Skin of body (tissue), 2 donors: ENCODE measurements around the gene ESYT1. TPM values are rescaled to one million over a fixed set of nuclear protein-coding genes. Genes with fewer than 3 reads are reported as not detected.
"Not testable (repeated sequence)": the region's sequence is repeated elsewhere in the genome, so short reads cannot be mapped to it uniquely, and the experiment has no call there.

Source experiments
- DNase-seq: peaks from one replicate; lab custom pipeline; 2025; lab: John Stamatoyannopoulos, UW
- total RNA-seq: library from RNA; depleted of rRNA; stranded (reverse); fragments of >200 nt; gene quantifications from one replicate; pipeline ENCODE4 v1.2.3, GENCODE V29; 2014

Gene ESYT1
- total RNA-seq, 1 donor from 2014 or later: 71.6 TPM

GRCh38 chr12:56104109-56104814, 23.8 kb upstream of the ESYT1 start, which contains the start of gene PA2G4:
TSS of gene PA2G4 (plus strand) at chr12:56104559. CDS start at chr12:56104738, 179 bp downstream.
- DNase-seq: peak; percentile 97

GRCh38 chr12:56104815-56105608, 23.1 kb upstream of the ESYT1 start:
- no peak for DNase-seq

- no peak for DNase-seq
These were observed 22.5 kb upstream of the ESYT1 start for GRCh38 chr12:56105609-56105902.

- no peak for DNase-seq
These were observed 20.8 kb upstream of the ESYT1 start for GRCh38 chr12:56107242-56107641.

GRCh38 chr12:56110571-56110970, 17.5 kb upstream of the ESYT1 start:
- peak; percentile 12 for DNase-seq

GRCh38 chr12:56114084-56114483, 14.0 kb upstream of the ESYT1 start:
- no peak for DNase-seq

GRCh38 chr12:56115329-56115728, 12.7 kb upstream of the ESYT1 start:
- DNase-seq: peak; percentile 22

GRCh38 chr12:56116267-56117081, 11.6 kb upstream of the ESYT1 start, which contains the start of gene RPL41:
TSS of gene RPL41 (plus strand) at chr12:56116633.
- peak; percentile 96 for DNase-seq

- DNase-seq: not testable (repeated sequence)
These were observed 10.9 kb upstream of the ESYT1 start for GRCh38 chr12:56117082-56117706.

- DNase-seq: peak; percentile 99
These were observed 10.0 kb upstream of the ESYT1 start, which contains the start of gene ZC3H10 for GRCh38 chr12:56117778-56118687. TSS of gene ZC3H10 (plus strand) at chr12:56118266. CDS start at chr12:56120563, 2,297 bp downstream.

- DNase-seq: no peak
These were observed 9.2 kb upstream of the ESYT1 start for GRCh38 chr12:56118688-56119357.

- DNase-seq: peak; percentile 91
These were observed 8.7 kb upstream of the ESYT1 start for GRCh38 chr12:56119361-56119796.

GRCh38 chr12:56120158-56120846, 7.8 kb upstream of the ESYT1 start:
- no peak for DNase-seq

- DNase-seq: no peak
These were observed 6.7 kb upstream of the ESYT1 start for GRCh38 chr12:56121204-56121870.

- DNase-seq: no peak
These were observed 5.4 kb upstream of the ESYT1 start for GRCh38 chr12:56122637-56123036.

GRCh38 chr12:56124133-56124532, 3.9 kb upstream of the ESYT1 start:
- no peak for DNase-seq

GRCh38 chr12:56126732-56127239, 1.3 kb upstream of the ESYT1 start:
- no peak for DNase-seq

- DNase-seq: no peak
These were observed 581 bp upstream of the ESYT1 start for GRCh38 chr12:56127485-56127887.
